Dermis blood vessel endothelial cell (primary cell): Measurements from ENCODE around the gene NOP58. TPM values are rescaled to one million over a fixed set of nuclear protein-coding genes. Genes with fewer than 3 reads are reported as not detected.
"Not testable (repeated sequence)": the region's sequence is repeated elsewhere in the genome, so short reads cannot be mapped to it uniquely, and the experiment has no call there.

ENCODE experiments used
- DNase-seq: peaks from one replicate; pipeline ENCODE4 v3.0.0; 2010
- total RNA-seq: library from RNA; depleted of rRNA; stranded (reverse); fragments of >200 nt; gene quantifications from 2 replicates; pipeline ENCODE4 v1.2.3, GENCODE V29; 2014

Gene NOP58
- total RNA-seq, 1 donor from 2014 or later, result 55.1 TPM

GRCh38 chr2:202306034-202306433 lies 40.5 kb downstream of the NOP58 start:
- no peak for DNase-seq

- peak; percentile 39 for DNase-seq
Observed at GRCh38 chr2:202307690-202308089, 42.1 kb downstream of the NOP58 start.

GRCh38 chr2:202311823-202312388 lies 46.3 kb downstream of the NOP58 start:
- no peak for DNase-seq

- no peak for DNase-seq
Observed at GRCh38 chr2:202314116-202314515, 48.6 kb downstream of the NOP58 start.

GRCh38 chr2:202317080-202317857 lies 51.7 kb downstream of the NOP58 start:
- DNase-seq, result peak; percentile 98

- not testable (repeated sequence) for DNase-seq
Observed at GRCh38 chr2:202320362-202320761, 54.8 kb downstream of the NOP58 start.

- DNase-seq, result no peak
Observed at GRCh38 chr2:202322435-202322834, 56.9 kb downstream of the NOP58 start.

- DNase-seq, result no peak
Observed at GRCh38 chr2:202327858-202328257, 62.3 kb downstream of the NOP58 start.

GRCh38 chr2:202335791-202336467 lies 70.4 kb downstream of the NOP58 start:
- DNase-seq, result peak; percentile 97

- DNase-seq, result peak; percentile 51
Observed at GRCh38 chr2:202337151-202337550, 71.6 kb downstream of the NOP58 start.

GRCh38 chr2:202337706-202338346 lies 72.3 kb downstream of the NOP58 start:
- no peak for DNase-seq

- DNase-seq, result peak; percentile 51
Observed at GRCh38 chr2:202339071-202339870, 73.7 kb downstream of the NOP58 start.

GRCh38 chr2:202344178-202344577 lies 78.6 kb downstream of the NOP58 start:
- DNase-seq, result peak; percentile 19

- DNase-seq, result no peak
Observed at GRCh38 chr2:202346180-202346579, 80.6 kb downstream of the NOP58 start.

Other genes starting within 250 kb of the NOP58 start
- 0.19 and 0.68 TPM in 2 replicates for gene FZD7, start 231.9 kb upstream of the NOP58 start, total RNA-seq
- not detected in 2 replicates for gene KIAA2012, start 192.5 kb upstream of the NOP58 start, total RNA-seq
- gene SUMO1, start 27.2 kb upstream of the NOP58 start, total RNA-seq, result 123 and 132 TPM in 2 replicates
- gene BMPR2, start 110.6 kb downstream of the NOP58 start, total RNA-seq, result 50.9 and 85.8 TPM in 2 replicates